ENCODE results near the gene PHLDB3.

GRCh38 chr19:43471091-43471490 lies 33.5 kb downstream of the PHLDB3 start:
- TF ChIP-seq CTCF (IDR thresholded peaks at IDR 0.05) (no peak), EP300 (IDR thresholded peaks at IDR 0.05; ENCODE audit: borderline replicate concordance in 1 of 2, low read depth in 1 of 2, low read length in 1 of 2) (no peak), MXI1 (IDR thresholded peaks at IDR 0.05; ENCODE audit: low read depth, low read length) (no peak), RAD21 (IDR thresholded peaks at IDR 0.05; ENCODE audit: low read length) (no peak)

Data from SK-N-SH (cell line).